Measurements from ENCODE around the gene GABRP.
A peak's percentile ranks its signal among the peaks of the same experiment; 100 is the strongest.
"Not testable (repeated sequence)": the region's sequence is repeated elsewhere in the genome, so short reads cannot be mapped to it uniquely, and the experiment has no call there.

The GABRP gene

GRCh38 chr5:170755679-170756456, 27.7 kb upstream of the GABRP start:
- DNase-seq: peak; percentile 7

- no peak for DNase-seq
These were observed 26.8 kb upstream of the GABRP start for GRCh38 chr5:170756691-170757090.

- no peak for DNase-seq
These were observed 26.3 kb upstream of the GABRP start for GRCh38 chr5:170757182-170757601.

- DNase-seq: no peak
These were observed 25.9 kb upstream of the GABRP start for GRCh38 chr5:170757669-170758068.

GRCh38 chr5:170758481-170758880, 25.0 kb upstream of the GABRP start:
- DNase-seq: no peak

GRCh38 chr5:170760113-170760512, 23.4 kb upstream of the GABRP start:
- DNase-seq: no peak

- DNase-seq: no peak
These were observed 22.3 kb upstream of the GABRP start for GRCh38 chr5:170761048-170761707.

- no peak for DNase-seq
These were observed 21.8 kb upstream of the GABRP start for GRCh38 chr5:170761708-170762066.

GRCh38 chr5:170762298-170762697, 21.2 kb upstream of the GABRP start:
- DNase-seq: not testable (repeated sequence)

- DNase-seq: not testable (repeated sequence)
These were observed 17.7 kb upstream of the GABRP start for GRCh38 chr5:170765868-170766267.

GRCh38 chr5:170769246-170769645, 14.3 kb upstream of the GABRP start:
- DNase-seq: no peak

GRCh38 chr5:170769898-170770416, 13.6 kb upstream of the GABRP start:
- DNase-seq: peak; percentile 23

GRCh38 chr5:170771496-170771895, 12.0 kb upstream of the GABRP start:
- DNase-seq: no peak

- no peak for DNase-seq
These were observed 10.2 kb upstream of the GABRP start for GRCh38 chr5:170773024-170773985.

- no peak for DNase-seq
These were observed 8.7 kb upstream of the GABRP start for GRCh38 chr5:170774831-170775230.

- DNase-seq: no peak
These were observed 1.6 kb upstream of the GABRP start for GRCh38 chr5:170781946-170782345.

GRCh38 chr5:170782438-170782837, 1.1 kb upstream of the GABRP start:
- DNase-seq: no peak

GRCh38 chr5:170785416-170785815, 1.9 kb downstream of the GABRP start:
- no peak for DNase-seq

GRCh38 chr5:170787216-170787615, 3.7 kb downstream of the GABRP start:
- no peak for DNase-seq

- DNase-seq: no peak
These were observed 5.2 kb downstream of the GABRP start for GRCh38 chr5:170788626-170789304.

GRCh38 chr5:170791325-170791954, 7.9 kb downstream of the GABRP start:
- DNase-seq: peak; percentile 67

- DNase-seq: no peak
These were observed 9.4 kb downstream of the GABRP start for GRCh38 chr5:170792878-170793277.

Data from hematopoietic multipotent progenitor cell treated with erythropoietin and hydrocortisone succinate and interleukin-3 and kit ligand, for 6 days (in vitro differentiated cells).